SIG-M5 (cell line): ENCODE results near the gene ZNF540.
"Not testable (repeated sequence)": the region's sequence is repeated elsewhere in the genome, so short reads cannot be mapped to it uniquely, and the experiment has no call there.

ENCODE experiments used
- DNase-seq: peaks from one replicate; lab custom pipeline; 2025; lab: John Stamatoyannopoulos, UW

The ZNF540 gene

GRCh38 chr19:37594304-37594981 is at the start of gene ZNF540, which contains the start of gene ZNF571:
Gene ZNF540 (plus strand): TSS chr19:37594876. CDS start chr19:37598448, 3,572 bp downstream.
Gene ZNF571 (minus strand): TSS chr19:37594792. CDS start chr19:37586676, 8,116 bp downstream.
- peak; percentile 22 for DNase-seq

- DNase-seq = no peak
Measured at GRCh38 chr19:37551129-37551993, 43.3 kb upstream of the ZNF540 start.

GRCh38 chr19:37563518-37563917 is 31.2 kb upstream of the ZNF540 start:
- DNase-seq = no peak

- no peak for DNase-seq
Measured at GRCh38 chr19:37564624-37565369, 29.9 kb upstream of the ZNF540 start.

- DNase-seq = no peak
Measured at GRCh38 chr19:37565370-37565669, 29.4 kb upstream of the ZNF540 start.

GRCh38 chr19:37572203-37572602 is 22.5 kb upstream of the ZNF540 start:
- no peak for DNase-seq

GRCh38 chr19:37583340-37583739 is 11.3 kb upstream of the ZNF540 start:
- no peak for DNase-seq

- DNase-seq = no peak
Measured at GRCh38 chr19:37593996-37594303, 726 bp upstream of the ZNF540 start.

- no peak for DNase-seq
Measured at GRCh38 chr19:37594982-37595382, 306 bp downstream of the ZNF540 start.

- no peak for DNase-seq
Measured at GRCh38 chr19:37635076-37636056, 40.7 kb downstream of the ZNF540 start.

GRCh38 chr19:37654118-37654517 is 59.4 kb downstream of the ZNF540 start:
- DNase-seq = no peak

- no peak for DNase-seq
Measured at GRCh38 chr19:37654629-37655300, 60.1 kb downstream of the ZNF540 start.

- no peak for DNase-seq
Measured at GRCh38 chr19:37655301-37655688, 60.6 kb downstream of the ZNF540 start, which contains the start of gene ZFP30. Gene ZFP30 (minus strand): TSS chr19:37655465. CDS start chr19:37647822, 7,643 bp downstream.

GRCh38 chr19:37655689-37656371 is 61.2 kb downstream of the ZNF540 start:
- DNase-seq = no peak

GRCh38 chr19:37657157-37657556 is 62.5 kb downstream of the ZNF540 start:
- DNase-seq = not testable (repeated sequence)
